GM19438 (cell line): Measurements from ENCODE around the gene MEF2C.

Source experiments
- ATAC-seq: cut with Tn5 transposase; IDR thresholded peaks from one replicate; pipeline ENCODE4 v1.9.1; 2021; ENCODE audit warnings: low read depth; ENCODE audit not compliant: unreplicated experiment

Gene MEF2C

GRCh38 chr5:88833371-88834130, 49.4 kb downstream of the MEF2C start:
- ATAC-seq = no peak

- ATAC-seq = no peak
These were observed 51.2 kb downstream of the MEF2C start for GRCh38 chr5:88831816-88832215.

GRCh38 chr5:88830567-88830966, 52.4 kb downstream of the MEF2C start:
- ATAC-seq = no peak

- ATAC-seq = no peak
These were observed 53.2 kb downstream of the MEF2C start for GRCh38 chr5:88829775-88830174.

GRCh38 chr5:88829054-88829453, 53.9 kb downstream of the MEF2C start:
- ATAC-seq = no peak

- ATAC-seq = no peak
These were observed 55.0 kb downstream of the MEF2C start for GRCh38 chr5:88827997-88828396.

GRCh38 chr5:88826646-88827585, 56.1 kb downstream of the MEF2C start:
- ATAC-seq = peak; percentile 72

GRCh38 chr5:88825584-88826315, 57.2 kb downstream of the MEF2C start:
- ATAC-seq = no peak

GRCh38 chr5:88824892-88825583, 57.9 kb downstream of the MEF2C start:
- no peak for ATAC-seq

- ATAC-seq = no peak
These were observed 58.8 kb downstream of the MEF2C start for GRCh38 chr5:88824141-88824540.

GRCh38 chr5:88823201-88823600, 59.8 kb downstream of the MEF2C start:
- no peak for ATAC-seq

- no peak for ATAC-seq
These were observed 61.8 kb downstream of the MEF2C start for GRCh38 chr5:88821161-88821560.

- no peak for ATAC-seq
These were observed 62.4 kb downstream of the MEF2C start for GRCh38 chr5:88820581-88820980.

- ATAC-seq = no peak
These were observed 63.5 kb downstream of the MEF2C start for GRCh38 chr5:88819301-88819999.

GRCh38 chr5:88818296-88818695, 64.7 kb downstream of the MEF2C start:
- ATAC-seq = no peak

- no peak for ATAC-seq
These were observed 66.8 kb downstream of the MEF2C start for GRCh38 chr5:88816195-88816594.

- no peak for ATAC-seq
These were observed 67.8 kb downstream of the MEF2C start for GRCh38 chr5:88815050-88815789.

GRCh38 chr5:88813805-88814575, 69.0 kb downstream of the MEF2C start:
- ATAC-seq = no peak
